Dendritic cell treated with granulocyte-macrophage colony-stimulating factor and Interleukin-4, amounts not matched to agents 40 ng/mL and 50 ng/mL, for 4 days (primary cell): Measurements from ENCODE around the gene NCKAP5L.

ENCODE experiments used
- H3K27ac Mint-ChIP-seq: one replicate; pipeline ENCODE4 v1.8.0; 2022; ENCODE audit warnings: mild to moderate bottlenecking, mixed read lengths
- H3K27me3 Mint-ChIP-seq: one replicate; pipeline ENCODE4 v1.8.0; 2022; ENCODE audit warnings: mild to moderate bottlenecking, mixed read lengths
- H3K36me3 Mint-ChIP-seq: one replicate; pipeline ENCODE4 v1.8.0; 2022; ENCODE audit warnings: low read depth, mixed read lengths
- H3K4me1 Mint-ChIP-seq: one replicate; pipeline ENCODE4 v1.8.0; 2022; ENCODE audit warnings: low read depth, mixed read lengths
- H3K4me3 Mint-ChIP-seq: one replicate; pipeline ENCODE4 v1.8.0; 2022; ENCODE audit warnings: mild to moderate bottlenecking, moderate library complexity, mixed read lengths
- H3K9me3 Mint-ChIP-seq: one replicate; pipeline ENCODE4 v1.8.0; 2022; ENCODE audit warnings: mixed read lengths
- intact Hi-C: fragments of 100-400 bp; cut with micrococcal nuclease; formaldehyde crosslinking; loops from one replicate; pipeline ENCODE4 v1.15.0; 2022

NCKAP5L gene

DNA sequence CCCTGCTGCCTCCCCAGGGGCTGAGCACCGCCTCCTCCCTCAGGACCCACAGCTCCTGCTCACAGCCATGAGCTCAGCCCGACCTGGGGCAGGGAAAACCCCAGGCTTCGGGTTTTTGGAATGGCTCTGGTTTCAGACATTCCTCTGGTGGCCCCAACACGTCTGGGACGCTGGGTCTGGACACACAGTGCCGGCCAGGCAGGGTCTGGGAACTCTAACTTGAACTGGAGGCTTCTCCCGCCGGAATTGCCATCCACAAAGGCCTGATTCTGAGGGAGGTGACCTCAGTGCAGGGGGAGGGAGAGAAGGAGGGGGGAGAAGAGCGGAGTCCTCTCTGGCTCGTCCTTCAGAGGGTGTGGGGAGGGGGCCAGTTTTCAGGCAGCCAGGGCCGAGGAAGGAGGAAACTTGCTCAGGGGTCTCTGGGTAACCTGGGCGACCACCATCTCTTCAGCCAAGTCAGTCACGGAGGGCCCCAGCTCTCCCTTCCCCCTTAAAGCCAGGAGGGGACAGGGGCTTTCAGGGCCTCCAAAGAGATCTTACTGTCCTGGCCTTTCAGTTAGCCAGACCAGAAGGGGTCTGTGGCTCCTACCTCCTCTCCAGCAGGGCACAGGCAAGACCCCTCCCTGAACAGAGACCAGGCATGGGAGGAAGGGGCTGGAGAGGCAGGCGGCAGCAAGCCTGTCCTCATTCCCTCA is 19.4 kb downstream of the NCKAP5L start:
- Mint-ChIP-seq H3K36me3 (peaks cover 92% of the 10 kb centered on the region), H3K4me3 (no peak overlapping the region), H3K4me1 (peaks cover 70% of the 10 kb centered on the region), H3K27ac (no peak overlapping the region), H3K9me3 (no peaks in the 10 kb centered on the region), H3K27me3 (no peaks in the 10 kb centered on the region)
- intact Hi-C loops, result no loop called here

- no peak overlapping the region for H3K4me3 Mint-ChIP-seq
- H3K27me3 Mint-ChIP-seq, result no peaks in the 10 kb centered on the region
- H3K9me3 Mint-ChIP-seq, result no peaks in the 10 kb centered on the region
- no peak overlapping the region for H3K27ac Mint-ChIP-seq
- intact Hi-C loops, result no loop called here
- H3K4me1 Mint-ChIP-seq, result peaks cover 76% of the 10 kb centered on the region
- peaks cover 93% of the 10 kb centered on the region for H3K36me3 Mint-ChIP-seq
These were observed 20.1 kb downstream of the NCKAP5L start for GRCh38 chr12:49807991-49808580.

- intact Hi-C loops, result no loop called here
- Mint-ChIP-seq H3K27ac (no peak overlapping the region), H3K9me3 (no peaks in the 10 kb centered on the region), H3K36me3 (peaks cover 98% of the 10 kb centered on the region), H3K4me3 (no peak overlapping the region), H3K27me3 (no peaks in the 10 kb centered on the region), H3K4me1 (peaks cover 71% of the 10 kb centered on the region)
These were observed 21.3 kb downstream of the NCKAP5L start for GRCh38 chr12:49806877-49807276.

GRCh38 chr12:49806321-49806813 is 21.8 kb downstream of the NCKAP5L start:
- H3K36me3 Mint-ChIP-seq, result peaks cover 98% of the 10 kb centered on the region
- intact Hi-C loops, result no loop called here
- H3K27ac Mint-ChIP-seq, result no peak overlapping the region
- no peak overlapping the region for H3K4me3 Mint-ChIP-seq
- no peaks in the 10 kb centered on the region for H3K9me3 Mint-ChIP-seq
- H3K4me1 Mint-ChIP-seq, result peaks cover 66% of the 10 kb centered on the region
- no peaks in the 10 kb centered on the region for H3K27me3 Mint-ChIP-seq

GRCh38 chr12:49805409-49805808 is 22.8 kb downstream of the NCKAP5L start:
- Mint-ChIP-seq H3K4me3 (no peak overlapping the region), H3K36me3 (peaks cover 100% of the 10 kb centered on the region), H3K9me3 (no peaks in the 10 kb centered on the region), H3K27ac (no peak overlapping the region), H3K27me3 (no peaks in the 10 kb centered on the region), H3K4me1 (peaks cover 59% of the 10 kb centered on the region)
- intact Hi-C loops, result no loop called here

DNA sequence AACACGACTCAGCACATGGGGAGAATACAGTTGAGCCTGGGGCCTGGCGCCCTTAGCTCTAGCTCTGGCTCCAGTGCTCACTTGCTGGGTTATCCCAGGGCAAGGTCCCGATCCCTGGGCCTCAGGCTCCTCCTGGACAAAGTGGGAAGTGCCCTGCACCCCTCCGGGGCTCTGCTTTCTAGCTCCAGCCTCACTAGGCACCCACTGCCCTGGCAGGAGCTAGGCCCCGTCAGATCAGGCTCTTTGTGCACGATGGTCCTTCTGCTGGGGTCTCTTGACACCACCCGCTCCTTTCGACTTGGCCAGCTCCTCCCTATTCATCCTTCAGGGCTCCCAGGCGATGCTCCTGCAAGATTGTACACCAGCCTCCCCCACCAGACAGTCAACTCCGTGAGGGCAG is 23.4 kb downstream of the NCKAP5L start:
- Mint-ChIP-seq H3K9me3 (no peaks in the 10 kb centered on the region), H3K4me3 (no peak overlapping the region), H3K27ac (no peak overlapping the region), H3K27me3 (no peaks in the 10 kb centered on the region), H3K36me3 (peaks cover 100% of the 10 kb centered on the region), H3K4me1 (peaks cover 53% of the 10 kb centered on the region)
- intact Hi-C loops, result no loop called here

DNA sequence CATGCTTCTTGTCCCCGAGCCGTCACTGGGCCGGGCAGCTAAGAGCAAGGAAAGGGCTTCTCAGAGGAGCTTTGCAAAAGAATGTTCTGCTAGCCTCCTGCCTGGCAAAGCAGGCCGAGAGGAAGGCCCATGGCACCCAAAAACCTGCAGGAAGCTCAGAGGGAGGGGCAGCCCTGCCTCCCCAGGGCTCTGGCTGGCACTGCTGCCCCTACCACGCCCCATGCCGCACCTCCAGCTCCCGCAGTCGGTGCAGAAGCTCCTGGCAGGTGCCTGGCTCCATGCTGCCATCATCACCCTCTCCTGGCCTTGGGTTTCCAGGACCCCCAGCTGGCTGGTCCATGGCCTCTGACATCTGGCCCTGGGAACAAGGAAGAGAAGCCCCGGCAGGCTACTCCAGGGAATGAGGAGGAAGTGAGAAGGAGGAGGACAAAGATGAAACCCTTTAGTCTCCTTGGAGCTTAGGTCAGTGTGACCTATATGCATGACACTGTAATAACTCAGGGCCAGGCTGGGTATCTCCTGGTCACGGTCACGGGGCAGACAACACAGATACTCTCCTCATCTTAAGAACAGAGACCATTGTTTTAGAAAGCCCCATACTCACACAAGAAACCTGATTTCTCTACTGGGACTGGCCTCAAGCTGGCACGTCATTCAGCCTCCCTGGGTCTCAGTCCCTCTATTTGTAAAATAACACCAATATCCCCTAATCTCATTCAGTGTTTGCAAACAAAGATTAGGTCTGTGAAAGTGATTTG is 24.3 kb downstream of the NCKAP5L start:
- Mint-ChIP-seq H3K4me3 (no peak overlapping the region), H3K27me3 (no peaks in the 10 kb centered on the region), H3K4me1 (peaks cover 48% of the 10 kb centered on the region), H3K9me3 (no peaks in the 10 kb centered on the region), H3K36me3 (peaks cover 100% of the 10 kb centered on the region), H3K27ac (no peak overlapping the region)
- intact Hi-C loops, result no loop called here

GRCh38 chr12:49801141-49802063 is 26.8 kb downstream of the NCKAP5L start:
- no peaks in the 10 kb centered on the region for H3K9me3 Mint-ChIP-seq
- H3K27ac Mint-ChIP-seq, result no peak overlapping the region
- no peak overlapping the region for H3K4me3 Mint-ChIP-seq
- no peaks in the 10 kb centered on the region for H3K27me3 Mint-ChIP-seq
- peaks cover 97% of the 10 kb centered on the region for H3K36me3 Mint-ChIP-seq
- intact Hi-C loops, result no loop called here
- peaks cover 42% of the 10 kb centered on the region for H3K4me1 Mint-ChIP-seq

GRCh38 chr12:49800421-49801140 is 27.6 kb downstream of the NCKAP5L start:
- Mint-ChIP-seq H3K36me3 (peaks cover 97% of the 10 kb centered on the region), H3K4me1 (peaks cover 37% of the 10 kb centered on the region), H3K4me3 (no peak overlapping the region), H3K27ac (no peak overlapping the region), H3K9me3 (no peaks in the 10 kb centered on the region), H3K27me3 (no peaks in the 10 kb centered on the region)
- intact Hi-C loops, result no loop called here

DNA sequence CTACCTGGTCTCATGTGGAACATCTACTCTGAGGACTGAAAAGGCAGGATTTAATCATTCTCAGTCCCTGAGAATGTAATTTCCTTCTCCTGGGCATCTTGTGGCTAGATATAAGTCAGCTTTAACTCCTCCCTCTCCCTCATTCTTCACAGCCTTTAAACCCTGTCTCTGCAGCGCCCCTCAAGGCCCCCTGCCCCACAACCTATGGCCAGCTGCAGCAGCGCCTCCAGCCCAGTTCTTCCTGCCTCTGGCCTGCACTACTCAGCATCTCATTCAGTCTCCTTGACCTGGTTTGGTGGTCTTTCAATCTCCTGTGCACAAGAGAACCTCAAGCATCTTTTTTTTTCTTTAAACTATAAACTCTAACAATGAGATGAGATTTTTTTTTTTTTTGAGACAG is 29.3 kb downstream of the NCKAP5L start:
- Mint-ChIP-seq H3K9me3 (no peaks in the 10 kb centered on the region), H3K4me3 (no peak overlapping the region), H3K27me3 (no peaks in the 10 kb centered on the region), H3K4me1 (peaks cover 21% of the 10 kb centered on the region), H3K27ac (peak overlapping the region; percentile 31), H3K36me3 (peaks cover 97% of the 10 kb centered on the region)
- intact Hi-C loops, result no loop called here

DNA sequence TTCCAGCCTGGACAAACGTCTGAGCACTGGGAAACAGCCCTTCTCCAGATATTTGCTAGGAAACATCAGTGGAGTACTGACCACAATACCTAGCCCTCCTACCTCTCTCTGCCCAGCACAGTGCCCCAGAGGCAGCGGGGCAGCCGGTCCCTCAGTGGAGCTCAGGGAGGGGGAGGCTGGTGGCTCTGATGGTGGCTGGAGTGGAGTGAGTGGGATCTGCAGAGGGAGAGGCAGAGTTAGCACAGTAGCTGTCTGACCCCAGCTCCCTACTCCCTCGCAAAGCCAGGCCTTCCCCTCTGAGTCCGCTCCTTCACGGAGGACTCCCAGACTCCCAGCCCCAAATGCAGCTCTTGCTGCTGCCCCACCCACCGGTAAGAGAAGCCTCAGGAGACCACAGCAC is 30.0 kb downstream of the NCKAP5L start:
- H3K27ac Mint-ChIP-seq, result no peak overlapping the region
- intact Hi-C loops, result no loop called here
- H3K9me3 Mint-ChIP-seq, result no peaks in the 10 kb centered on the region
- no peak overlapping the region for H3K4me3 Mint-ChIP-seq
- H3K4me1 Mint-ChIP-seq, result peaks cover 15% of the 10 kb centered on the region
- no peaks in the 10 kb centered on the region for H3K27me3 Mint-ChIP-seq
- H3K36me3 Mint-ChIP-seq, result peaks cover 97% of the 10 kb centered on the region

DNA sequence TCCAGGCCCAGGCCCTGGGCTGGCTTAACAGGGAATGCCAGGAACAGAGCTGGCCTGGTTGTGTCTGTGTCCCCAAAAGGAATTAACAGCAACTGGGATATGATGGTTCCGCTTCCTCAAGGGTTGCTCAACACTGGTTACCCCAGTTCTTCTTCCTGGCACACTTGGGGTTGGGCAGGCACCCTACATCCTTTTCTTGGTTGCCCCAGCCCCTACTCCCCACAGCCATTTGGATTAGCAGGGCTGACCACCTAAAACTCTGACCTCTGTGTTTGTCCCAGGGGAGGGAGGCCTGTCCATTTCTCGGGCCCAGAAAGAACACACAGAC is 30.8 kb downstream of the NCKAP5L start:
- H3K27ac Mint-ChIP-seq, result peak overlapping the region; percentile 69
- intact Hi-C loops, result no loop called here
- H3K9me3 Mint-ChIP-seq, result no peaks in the 10 kb centered on the region
- H3K4me3 Mint-ChIP-seq, result no peak overlapping the region
- H3K4me1 Mint-ChIP-seq, result peaks cover 12% of the 10 kb centered on the region
- H3K36me3 Mint-ChIP-seq, result peaks cover 97% of the 10 kb centered on the region
- H3K27me3 Mint-ChIP-seq, result no peaks in the 10 kb centered on the region
